NT2/D1 (cell line): ENCODE measurements around the gene SERPINE1.
"Not testable (repeated sequence)": the region's sequence is repeated elsewhere in the genome, so short reads cannot be mapped to it uniquely, and the experiment has no call there.

ENCODE experiments used
- SUZ12 ChIP-seq: IDR thresholded peaks from 2 replicates; pipeline ENCODE4 v1.6.1; 2011; ENCODE audit not compliant: insufficient read length, insufficient read depth; ENCODE audit errors: extremely low read depth
- YY1 ChIP-seq: IDR thresholded peaks from 2 replicates; pipeline ENCODE4 v1.6.1; 2011; ENCODE audit not compliant: insufficient read length, insufficient read depth
- ZNF274 ChIP-seq: IDR thresholded peaks from 2 replicates; pipeline ENCODE4 v1.6.1; 2011; ENCODE audit warnings: mild to moderate bottlenecking, low read depth, low read length

- TF ChIP-seq SUZ12, YY1, ZNF274: not testable (repeated sequence)
Observed at GRCh38 chr7:101092266-101092905, 34.5 kb upstream of the SERPINE1 start.
